Tibial artery (tissue), 4 donors: ENCODE data around the gene UNC13C.

Experiments used
- DNase-seq, 2 donors: peaks; one replicate each; pipeline ENCODE4 v3.0.0-alpha.2; 2019
- H3K27ac ChIP-seq, 2 donors: fragments of 200-600 bp; sonication (generic) in 1 of 2; 1 replicate in 1 of 2; 2 replicates in 1 of 2; pipeline ENCODE4 v1.5.1; 2018 to 2019; ENCODE audit warnings: mild to moderate bottlenecking in 1 of 2
- H3K27me3 ChIP-seq, 2 donors: fragments of 200-600 bp; sonication (generic) in 1 of 2; one replicate each; pipeline versions ENCODE4 v1.5.1 to v1.6.0; 2016 to 2019
- H3K36me3 ChIP-seq, 3 donors: fragments of 200-600 bp; sonication (generic) in 2 of 3; one replicate each; pipeline ENCODE4 v1.5.1; 2016 to 2019; ENCODE audit warnings: mild to moderate bottlenecking in 2 of 3
- H3K4me1 ChIP-seq, 4 donors: fragments of 200-600 bp; sonication (generic) in 2 of 4; 1 replicate in 3 of 4; 2 replicates in 1 of 4; pipeline ENCODE4 v1.5.1; 2016 to 2019
- H3K4me3 ChIP-seq, 2 donors: fragments of 200-600 bp; sonication (generic) in 1 of 2; 1 replicate in 1 of 2; 2 replicates in 1 of 2; pipeline ENCODE4 v1.5.1; 2018 to 2019; ENCODE audit warnings: mild to moderate bottlenecking in 2 of 2
- H3K9me3 ChIP-seq, 3 donors: fragments of 200-600 bp; sonication (generic) in 1 of 3; one replicate each; pipeline ENCODE4 v1.5.1; 2016 to 2019
- CTCF ChIP-seq, 2 experiments: fragments of 200-600 bp in 1 of 2; fragments of 450-650 bp in 1 of 2; IDR thresholded peaks; one replicate each; pipeline ENCODE4 v1.5.1; 2017 to 2019; ENCODE audit warnings: antibody characterized with exemption in 2 of 2, mild to moderate bottlenecking in 1 of 2, moderate library complexity in 1 of 2
- intact Hi-C: fragments of 100-400 bp; cut with DNase I; formaldehyde crosslinking; loops from one replicate; pipeline ENCODE4 v1.15.0; 2023; ENCODE audit warnings: low total_unique reads

UNC13C gene

GRCh38 chr15:54109014-54109413 is 130.8 kb downstream of the UNC13C start:
- intact Hi-C loops = loop anchor here (5.0 kb wide), 1 partner anchor 1927 kb away; no protein-coding TSS in a partner anchor
- Histone ChIP-seq H3K9me3 (no peaks in the 10 kb centered on the region), H3K27ac (peak overlapping the region in 1 of 2 donors; percentile 33), H3K4me3 (no peak overlapping the region), H3K36me3 (no peaks in the 10 kb centered on the region), H3K27me3 (no peaks in the 10 kb centered on the region), H3K4me1 (peaks cover 0 to 47% (median 5%) of the 10 kb centered on the region in 4 donors)
- no peak for DNase-seq
- TF ChIP-seq CTCF (IDR thresholded peaks at IDR 0.05) = no peak

GRCh38 chr15:54119051-54119450 is 140.8 kb downstream of the UNC13C start:
- no peaks in the 10 kb centered on the region for H3K36me3 ChIP-seq
- H3K27me3 ChIP-seq = no peaks in the 10 kb centered on the region
- no peak for TF ChIP-seq CTCF (IDR thresholded peaks at IDR 0.05)
- intact Hi-C loops = no loop called here
- H3K27ac ChIP-seq = no peak overlapping the region
- no peaks in the 10 kb centered on the region for H3K4me1 ChIP-seq
- H3K9me3 ChIP-seq = peaks cover 0 to 9% (median 4%) of the 10 kb centered on the region in 3 donors
- no peak for DNase-seq
- H3K4me3 ChIP-seq = no peak overlapping the region

- H3K27me3 ChIP-seq = no peaks in the 10 kb centered on the region
- H3K36me3 ChIP-seq = no peaks in the 10 kb centered on the region
- DNase-seq = no peak
- intact Hi-C loops = no loop called here
- H3K4me3 ChIP-seq = no peak overlapping the region
- H3K9me3 ChIP-seq = peaks cover 0 to 9% (median 4%) of the 10 kb centered on the region in 3 donors
- H3K4me1 ChIP-seq = no peaks in the 10 kb centered on the region
- TF ChIP-seq CTCF (IDR thresholded peaks at IDR 0.05) = no peak
- H3K27ac ChIP-seq = no peak overlapping the region
Measured at GRCh38 chr15:54120949-54121463, 142.8 kb downstream of the UNC13C start.

- no peaks in the 10 kb centered on the region for H3K4me1 ChIP-seq
- no peak overlapping the region for H3K4me3 ChIP-seq
- H3K27me3 ChIP-seq = no peaks in the 10 kb centered on the region
- H3K36me3 ChIP-seq = no peaks in the 10 kb centered on the region
- H3K9me3 ChIP-seq = no peaks in the 10 kb centered on the region
- no peak for DNase-seq
- intact Hi-C loops = no loop called here
- no peak for TF ChIP-seq CTCF (IDR thresholded peaks at IDR 0.05)
- H3K27ac ChIP-seq = no peak overlapping the region
Measured at GRCh38 chr15:54127574-54127973, 149.3 kb downstream of the UNC13C start.

DNA sequence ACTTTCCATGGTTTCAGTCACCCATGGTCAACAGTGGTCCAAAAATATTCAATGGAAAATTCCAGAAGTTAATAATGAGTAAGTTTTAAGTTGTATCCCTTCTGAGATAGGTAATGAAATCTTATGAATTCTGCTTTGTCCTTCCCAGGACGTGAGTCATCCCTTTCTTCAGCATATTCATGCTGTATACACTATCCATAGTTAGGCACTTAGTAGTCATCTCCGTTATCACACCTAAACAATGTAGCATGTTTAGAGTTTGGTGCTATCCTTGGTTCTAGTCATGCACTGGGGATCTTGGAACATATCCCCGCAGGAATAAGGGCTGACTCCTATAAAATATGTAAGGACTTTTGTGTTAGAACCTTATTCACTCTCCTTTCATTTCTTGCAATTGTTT is 153.2 kb downstream of the UNC13C start:
- Histone ChIP-seq H3K36me3 (no peaks in the 10 kb centered on the region), H3K27me3 (no peaks in the 10 kb centered on the region), H3K27ac (no peak overlapping the region), H3K4me3 (no peak overlapping the region), H3K4me1 (no peaks in the 10 kb centered on the region), H3K9me3 (no peaks in the 10 kb centered on the region)
- intact Hi-C loops = no loop called here
- TF ChIP-seq CTCF (IDR thresholded peaks at IDR 0.05) = no peak
- DNase-seq = no peak

DNA sequence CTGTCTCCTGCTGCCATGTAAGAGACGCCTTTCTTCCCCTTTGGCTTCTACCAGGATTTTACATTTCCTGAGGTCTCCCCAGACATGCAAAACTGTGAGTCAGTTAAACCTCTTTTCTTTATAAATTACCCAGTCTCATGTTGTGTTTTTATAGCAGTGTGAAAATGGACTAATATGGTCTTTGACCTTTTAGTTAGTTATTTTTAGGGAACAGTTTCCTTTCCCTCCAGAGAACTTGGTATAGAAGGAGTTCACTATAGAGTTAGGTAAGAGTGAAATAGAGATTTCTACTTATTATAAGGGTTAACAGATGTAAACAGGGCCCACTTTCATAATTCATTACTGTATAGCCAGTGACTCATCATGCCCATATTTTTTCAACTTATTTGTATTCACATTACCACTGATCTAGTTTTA is 170.9 kb downstream of the UNC13C start:
- no peaks in the 10 kb centered on the region for H3K27me3 ChIP-seq
- TF ChIP-seq CTCF (IDR thresholded peaks at IDR 0.05) = no peak
- no peaks in the 10 kb centered on the region for H3K36me3 ChIP-seq
- H3K4me3 ChIP-seq = no peak overlapping the region
- DNase-seq = no peak
- no peaks in the 10 kb centered on the region for H3K9me3 ChIP-seq
- H3K27ac ChIP-seq = no peak overlapping the region
- intact Hi-C loops = no loop called here
- peaks cover 0 to 11% (median 0%) of the 10 kb centered on the region in 4 donors for H3K4me1 ChIP-seq
